ELR (cell line): ENCODE results near the gene MGMT.
"Not testable (repeated sequence)": the region's sequence is repeated elsewhere in the genome, so short reads cannot be mapped to it uniquely, and the experiment has no call there.

ENCODE experiments used
- DNase-seq: peaks from one replicate; pipeline ENCODE4 v3.0.0-alpha.2; 2015; ENCODE audit warnings: low read depth

MGMT gene

GRCh38 chr10:129466703-129467358, at the start of gene MGMT:
Gene MGMT (plus strand): TSS chr10:129467241.
- DNase-seq, result peak; percentile 88

- DNase-seq, result no peak
These were observed 49.2 kb upstream of the MGMT start for GRCh38 chr10:129417870-129418269.

- DNase-seq, result no peak
These were observed 48.4 kb upstream of the MGMT start for GRCh38 chr10:129418496-129419225.

GRCh38 chr10:129419397-129419796, 47.6 kb upstream of the MGMT start:
- DNase-seq, result no peak

- DNase-seq, result no peak
These were observed 45.5 kb upstream of the MGMT start for GRCh38 chr10:129421399-129422010.

- no peak for DNase-seq
These were observed 42.1 kb upstream of the MGMT start for GRCh38 chr10:129424978-129425377.

- no peak for DNase-seq
These were observed 40.4 kb upstream of the MGMT start for GRCh38 chr10:129426606-129427005.

- DNase-seq, result no peak
These were observed 33.8 kb upstream of the MGMT start for GRCh38 chr10:129433266-129433665.

- not testable (repeated sequence) for DNase-seq
These were observed 31.3 kb upstream of the MGMT start for GRCh38 chr10:129435724-129436123.

- no peak for DNase-seq
These were observed 29.0 kb upstream of the MGMT start for GRCh38 chr10:129438024-129438423.

GRCh38 chr10:129440247-129440646, 26.8 kb upstream of the MGMT start:
- DNase-seq, result no peak

- DNase-seq, result no peak
These were observed 26.2 kb upstream of the MGMT start for GRCh38 chr10:129440722-129441316.

- no peak for DNase-seq
These were observed 25.6 kb upstream of the MGMT start for GRCh38 chr10:129441372-129442009.

GRCh38 chr10:129442866-129443265, 24.2 kb upstream of the MGMT start:
- no peak for DNase-seq

- no peak for DNase-seq
These were observed 22.7 kb upstream of the MGMT start for GRCh38 chr10:129444359-129444758.

- DNase-seq, result no peak
These were observed 21.4 kb upstream of the MGMT start for GRCh38 chr10:129445436-129446182.

GRCh38 chr10:129446183-129446581, 20.9 kb upstream of the MGMT start:
- DNase-seq, result no peak

GRCh38 chr10:129447486-129447885, 19.6 kb upstream of the MGMT start:
- no peak for DNase-seq

- DNase-seq, result no peak
These were observed 19.0 kb upstream of the MGMT start for GRCh38 chr10:129448086-129448485.

- DNase-seq, result no peak
These were observed 18.5 kb upstream of the MGMT start for GRCh38 chr10:129448539-129448938.

GRCh38 chr10:129449893-129450292, 17.1 kb upstream of the MGMT start:
- no peak for DNase-seq

GRCh38 chr10:129450391-129450790, 16.6 kb upstream of the MGMT start:
- DNase-seq, result no peak
